Neural progenitor cell (in vitro differentiated cells): ENCODE measurements around the gene BUD31. TPM values are rescaled to one million over a fixed set of nuclear protein-coding genes. Genes with fewer than 3 reads are reported as not detected.
"Not testable (repeated sequence)": the region's sequence is repeated elsewhere in the genome, so short reads cannot be mapped to it uniquely, and the experiment has no call there.

Experiments
- DNase-seq: peaks from one replicate; pipeline ENCODE4 v3.0.0-alpha.2; 2016; ENCODE audit warnings: low spot score
- H2AFZ ChIP-seq: fragments of 200-600 bp; sonication (generic); replicated peaks from 2 replicates; pipeline ENCODE4 v1.6.1; 2016; ENCODE audit warnings: antibody characterized with exemption
- H3F3A ChIP-seq: fragments of 200-600 bp; sonication (generic); 2 replicates; pipeline ENCODE4 v1.6.1; 2016; ENCODE audit warnings: antibody characterized with exemption, low read depth
- H3K27ac ChIP-seq: fragments of 200-600 bp; sonication (generic); 2 replicates; pipeline ENCODE4 v1.5.1; 2016; ENCODE audit warnings: mild to moderate bottlenecking
- H3K27me3 ChIP-seq: fragments of 200-600 bp; sonication (generic); 2 replicates; pipeline ENCODE4 v1.6.1; 2016; ENCODE audit warnings: mild to moderate bottlenecking, moderate library complexity
- H3K36me3 ChIP-seq: fragments of 200-600 bp; sonication (generic); 2 replicates; pipeline ENCODE4 v1.5.1; 2016
- H3K4me1 ChIP-seq: fragments of 200-600 bp; sonication (generic); 2 replicates; pipeline ENCODE4 v1.6.1; 2016; ENCODE audit warnings: mixed run types
- H3K4me2 ChIP-seq: fragments of 200-600 bp; sonication (generic); 2 replicates; pipeline ENCODE4 v1.6.1; 2016
- H3K4me3 ChIP-seq: fragments of 200-600 bp; sonication (generic); 2 replicates; pipeline ENCODE4 v1.5.1; 2016
- H3K79me2 ChIP-seq: fragments of 200-600 bp; sonication (generic); 2 replicates; pipeline ENCODE4 v1.6.1; 2016; ENCODE audit warnings: low read depth
- H3K9ac ChIP-seq: fragments of 200-600 bp; sonication (generic); 2 replicates; pipeline ENCODE4 v1.6.1; 2016
- H3K9me3 ChIP-seq: fragments of 200-600 bp; sonication (generic); 2 replicates; pipeline ENCODE4 v1.5.1; 2016; ENCODE audit warnings: low read depth
- H4K20me1 ChIP-seq: fragments of 200-600 bp; sonication (generic); 2 replicates; pipeline ENCODE4 v1.6.1; 2016; ENCODE audit warnings: low read depth
- H3K27ac Mint-ChIP-seq: 3 replicates; pipeline ENCODE4 v1.8.0; 2021; ENCODE audit warnings: mixed read lengths
- H3K27me3 Mint-ChIP-seq: 2 replicates; pipeline ENCODE4 v1.8.0; 2022; ENCODE audit warnings: low read depth, mild to moderate bottlenecking, inconsistent platforms, moderate library complexity, mixed read lengths; ENCODE audit not compliant: insufficient read depth
- H3K36me3 Mint-ChIP-seq: 3 replicates; pipeline ENCODE4 v1.8.0; 2021; ENCODE audit warnings: mixed read lengths
- H3K4me1 Mint-ChIP-seq: 3 replicates; pipeline ENCODE4 v1.8.0; 2021; ENCODE audit warnings: mixed read lengths
- H3K4me3 Mint-ChIP-seq: 3 replicates; pipeline ENCODE4 v1.8.0; 2021; ENCODE audit warnings: mild to moderate bottlenecking, moderate library complexity, mixed read lengths
- H3K9me3 Mint-ChIP-seq: 3 replicates; pipeline ENCODE4 v1.8.0; 2020; ENCODE audit warnings: mixed read lengths
- EZH2 ChIP-seq: fragments of 200-600 bp; sonication (generic); IDR thresholded peaks from 2 replicates; pipeline ENCODE4 v1.6.1; 2017; ENCODE audit warnings: antibody characterized with exemption, mild to moderate bottlenecking, moderate library complexity
- EZH2phosphoT487 ChIP-seq: fragments of 200-600 bp; sonication (generic); IDR thresholded peaks from 2 replicates; pipeline ENCODE4 v1.6.1; 2017; ENCODE audit warnings: antibody characterized with exemption
- total RNA-seq: library from RNA; depleted of rRNA; stranded (reverse); fragments of >200 nt; gene quantifications from 2 replicates; pipeline ENCODE4 v1.2.3, GENCODE V29; 2015; ENCODE audit warnings: low replicate concordance
- TF ChIP-seq, protein P1 (sequence below): fragments of 200-600 bp; sonication (generic); IDR thresholded peaks from 2 replicates; pipeline ENCODE4 v1.5.1; 2017; ENCODE audit warnings: antibody characterized with exemption, mild to moderate bottlenecking

The BUD31 gene
- total RNA-seq, 1 donor from 2014 or later: 98.2 TPM

DNA sequence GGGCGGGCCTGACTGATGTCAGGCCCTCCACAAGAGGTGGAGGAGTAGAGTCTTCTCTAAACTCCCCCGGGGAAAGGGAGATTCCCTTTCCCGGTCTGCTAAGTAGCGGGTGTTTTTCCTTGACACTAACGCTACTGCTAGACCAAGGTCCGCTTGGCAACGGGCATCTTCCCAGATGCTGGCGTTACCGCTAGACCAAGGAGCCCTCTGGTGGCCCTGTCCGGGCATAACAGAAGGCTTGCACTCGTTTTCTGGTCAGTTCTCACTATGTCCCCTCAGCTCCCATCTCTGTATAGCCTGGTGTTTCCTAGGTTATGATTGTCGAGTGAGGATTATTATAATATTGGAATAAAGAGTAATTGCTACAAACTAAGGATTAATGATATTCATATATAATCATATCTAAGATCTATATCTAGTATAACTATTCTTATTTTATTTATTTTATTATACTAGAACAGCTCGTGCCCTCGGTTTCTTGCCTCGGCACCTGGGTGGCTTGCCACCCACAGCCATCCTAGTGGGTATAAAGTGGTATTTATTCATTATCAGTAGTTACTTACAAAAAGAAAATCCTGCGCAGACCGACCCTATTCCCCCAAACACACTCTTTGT, 6.9 kb downstream of the BUD31 start:
- H3K4me2 ChIP-seq, H3K27me3 Mint-ChIP-seq, H3K9ac ChIP-seq, H3K27me3 ChIP-seq, H3K79me2 ChIP-seq, H3K4me3 Mint-ChIP-seq, H3K27ac Mint-ChIP-seq, H3K4me3 ChIP-seq, H3K4me1 ChIP-seq, H3K4me1 Mint-ChIP-seq, H3K9me3 Mint-ChIP-seq, H2AFZ ChIP-seq, H3K9me3 ChIP-seq, H3K27ac ChIP-seq: not testable (repeated sequence)
- DNase-seq: peak; percentile 60
- peaks cover 36% of the 10 kb centered on the region for H3K36me3 Mint-ChIP-seq
- H3F3A ChIP-seq: peaks cover 11% of the 10 kb centered on the region
- TF ChIP-seq, protein P1, sequence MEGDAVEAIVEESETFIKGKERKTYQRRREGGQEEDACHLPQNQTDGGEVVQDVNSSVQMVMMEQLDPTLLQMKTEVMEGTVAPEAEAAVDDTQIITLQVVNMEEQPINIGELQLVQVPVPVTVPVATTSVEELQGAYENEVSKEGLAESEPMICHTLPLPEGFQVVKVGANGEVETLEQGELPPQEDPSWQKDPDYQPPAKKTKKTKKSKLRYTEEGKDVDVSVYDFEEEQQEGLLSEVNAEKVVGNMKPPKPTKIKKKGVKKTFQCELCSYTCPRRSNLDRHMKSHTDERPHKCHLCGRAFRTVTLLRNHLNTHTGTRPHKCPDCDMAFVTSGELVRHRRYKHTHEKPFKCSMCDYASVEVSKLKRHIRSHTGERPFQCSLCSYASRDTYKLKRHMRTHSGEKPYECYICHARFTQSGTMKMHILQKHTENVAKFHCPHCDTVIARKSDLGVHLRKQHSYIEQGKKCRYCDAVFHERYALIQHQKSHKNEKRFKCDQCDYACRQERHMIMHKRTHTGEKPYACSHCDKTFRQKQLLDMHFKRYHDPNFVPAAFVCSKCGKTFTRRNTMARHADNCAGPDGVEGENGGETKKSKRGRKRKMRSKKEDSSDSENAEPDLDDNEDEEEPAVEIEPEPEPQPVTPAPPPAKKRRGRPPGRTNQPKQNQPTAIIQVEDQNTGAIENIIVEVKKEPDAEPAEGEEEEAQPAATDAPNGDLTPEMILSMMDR: peak; percentile 65
- peaks cover 13% of the 10 kb centered on the region for H4K20me1 ChIP-seq
- peaks cover 17% of the 10 kb centered on the region for H3K36me3 ChIP-seq

GRCh38 chr7:99418260-99418659, 9.5 kb downstream of the BUD31 start:
- no peak for DNase-seq
- Histone ChIP-seq H4K20me1 (peaks cover 12% of the 10 kb centered on the region), H3K27ac (no peak overlapping the region), H2AFZ (no peak overlapping the region), H3K4me3 (no peak overlapping the region), H3K36me3 (peaks cover 7% of the 10 kb centered on the region), H3K4me2 (no peak overlapping the region), H3K9me3 (peaks cover 3% of the 10 kb centered on the region), H3K79me2 (no peaks in the 10 kb centered on the region), H3K27me3 (no peaks in the 10 kb centered on the region), H3K4me1 (no peaks in the 10 kb centered on the region), H3F3A (peaks cover 9% of the 10 kb centered on the region), H3K9ac (no peak overlapping the region)
- Mint-ChIP-seq H3K27ac (no peak overlapping the region), H3K4me1 (no peaks in the 10 kb centered on the region), H3K9me3 (no peaks in the 10 kb centered on the region), H3K4me3 (no peak overlapping the region), H3K27me3 (no peaks in the 10 kb centered on the region), H3K36me3 (peaks cover 30% of the 10 kb centered on the region)
- no peak for TF ChIP-seq EZH2phosphoT487
- TF ChIP-seq, protein P1: no peak
- TF ChIP-seq EZH2: no peak

DNA sequence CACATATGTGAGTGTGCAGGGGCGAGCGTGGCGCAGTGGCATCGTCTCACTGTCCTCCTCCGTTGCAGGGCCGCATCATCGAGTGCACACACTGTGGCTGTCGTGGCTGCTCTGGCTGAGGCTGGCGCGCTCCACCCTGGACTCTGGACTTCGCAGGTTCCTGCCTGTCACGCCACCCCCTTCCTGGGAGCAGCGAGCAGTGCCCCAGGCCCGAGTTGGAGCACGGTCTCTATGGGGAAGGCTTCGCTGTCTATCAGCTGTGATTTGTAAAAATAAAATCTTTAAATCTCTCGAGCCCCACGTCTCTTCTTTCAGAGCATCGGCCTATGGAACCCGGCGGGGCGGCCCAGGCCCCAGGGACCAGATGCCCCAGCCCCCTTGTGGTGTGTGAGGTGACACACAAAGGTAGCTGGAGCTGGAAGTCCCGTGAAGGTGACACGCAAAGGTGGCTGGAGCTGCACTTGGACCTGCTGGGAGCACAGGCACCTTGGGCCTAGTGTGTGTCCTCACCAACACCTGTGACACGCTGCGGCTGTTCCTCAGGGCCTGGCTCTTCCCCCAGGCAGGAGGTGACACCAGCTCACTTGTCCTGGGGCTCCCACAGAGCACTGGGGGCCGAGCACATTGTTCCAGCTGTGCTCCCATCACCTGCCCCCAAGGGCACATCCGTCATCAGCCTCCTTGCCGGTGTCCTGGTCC, 10.7 kb downstream of the BUD31 start:
- Histone ChIP-seq H3K27ac (no peak overlapping the region), H3K79me2 (no peaks in the 10 kb centered on the region), H2AFZ (no peak overlapping the region), H3F3A (peaks cover 9% of the 10 kb centered on the region), H3K27me3 (no peaks in the 10 kb centered on the region), H4K20me1 (peaks cover 16% of the 10 kb centered on the region), H3K9me3 (peaks cover 3% of the 10 kb centered on the region), H3K36me3 (peaks cover 7% of the 10 kb centered on the region), H3K9ac (no peak overlapping the region), H3K4me2 (no peak overlapping the region), H3K4me3 (no peak overlapping the region), H3K4me1 (no peaks in the 10 kb centered on the region)
- Mint-ChIP-seq H3K27me3 (no peaks in the 10 kb centered on the region), H3K4me1 (no peaks in the 10 kb centered on the region), H3K4me3 (no peak overlapping the region), H3K36me3 (peaks cover 27% of the 10 kb centered on the region), H3K9me3 (no peaks in the 10 kb centered on the region), H3K27ac (no peak overlapping the region)
- no peak for DNase-seq
- TF ChIP-seq, protein P1: no peak
- TF ChIP-seq EZH2phosphoT487 (no peak), EZH2 (no peak)
